SK-N-MC (cell line): ENCODE data around the gene APOA1.
"Not testable (repeated sequence)": the region's sequence is repeated elsewhere in the genome, so short reads cannot be mapped to it uniquely, and the experiment has no call there.

Experiments used
- DNase-seq: peaks from one replicate; pipeline ENCODE4 v3.0.0-alpha.2; 2011; ENCODE audit warnings: low read depth, low spot score
- H3K27ac ChIP-seq: fragments of 200-600 bp; sonication (generic); 2 replicates; pipeline ENCODE4 v1.5.1; 2016; ENCODE audit warnings: mixed run types
- H3K36me3 ChIP-seq: fragments of 200-600 bp; sonication (generic); 2 replicates; pipeline ENCODE4 v1.6.1; 2017; ENCODE audit warnings: antibody characterized with exemption, low read length, mixed read lengths; ENCODE audit not compliant: insufficient read depth
- H3K4me3 ChIP-seq: fragments of 200-600 bp; sonication (generic); 2 replicates; pipeline ENCODE4 v1.5.1; 2016
- H3K9ac ChIP-seq: fragments of 200-600 bp; sonication (generic); 2 replicates; pipeline ENCODE4 v1.8.0; 2017; ENCODE audit warnings: mixed run types, mixed read lengths; ENCODE audit not compliant: insufficient read length
- H3K9me3 ChIP-seq: fragments of 200-600 bp; sonication (generic); 2 replicates; pipeline ENCODE4 v1.6.1; 2017; ENCODE audit warnings: low read depth, mild to moderate bottlenecking, antibody characterized with exemption, low read length, moderate library complexity, mixed read lengths
- EZH2 ChIP-seq: fragments of 200-600 bp; sonication (generic); IDR thresholded peaks from one replicate; pipeline ENCODE4 v1.6.1; 2017; ENCODE audit warnings: antibody characterized with exemption
- FOXP2 ChIP-seq: optimal IDR thresholded peaks from 2 replicates; pipeline ENCODE3; 2011; ENCODE audit warnings: mild to moderate bottlenecking, moderate library complexity; ENCODE audit not compliant: insufficient read depth; ENCODE audit errors: extremely low read length, control extremely low read depth
- POLR2AphosphoS5 ChIP-seq: IDR thresholded peaks from 2 replicates; pipeline ENCODE4 v1.6.1; 2012; ENCODE audit warnings: mild to moderate bottlenecking, low read depth, low read length, borderline replicate concordance

The APOA1 gene

DNA sequence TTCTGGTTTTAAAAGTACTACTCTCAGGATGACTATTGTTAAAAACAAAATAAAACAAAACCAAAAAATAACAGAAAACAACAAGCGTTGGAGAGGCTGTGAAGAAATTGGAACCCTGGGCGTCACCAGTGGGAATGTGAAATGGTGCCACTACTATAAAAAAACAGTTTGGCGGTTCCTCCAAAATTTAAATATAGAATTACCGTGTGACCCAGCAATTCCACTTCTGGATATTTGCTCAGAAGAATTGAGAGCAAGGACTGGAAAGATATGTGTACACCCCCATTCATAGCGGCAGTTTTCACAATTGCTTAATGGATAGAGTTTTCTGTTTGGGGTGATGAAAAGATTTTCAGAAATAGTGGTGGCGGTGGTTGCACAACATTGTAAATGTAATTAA lies 22.9 kb downstream of the APOA1 start:
- H3K27ac ChIP-seq, result no peak overlapping the region
- H3K36me3 ChIP-seq, result no peaks in the 10 kb centered on the region
- H3K4me3 ChIP-seq, result no peak overlapping the region
- H3K9me3 ChIP-seq, result no peaks in the 10 kb centered on the region
- H3K9ac ChIP-seq, result no peak overlapping the region
- TF ChIP-seq POLR2AphosphoS5 (no peak), EZH2 (no peak), FOXP2 (no peak)
- DNase-seq, result no peak

DNA sequence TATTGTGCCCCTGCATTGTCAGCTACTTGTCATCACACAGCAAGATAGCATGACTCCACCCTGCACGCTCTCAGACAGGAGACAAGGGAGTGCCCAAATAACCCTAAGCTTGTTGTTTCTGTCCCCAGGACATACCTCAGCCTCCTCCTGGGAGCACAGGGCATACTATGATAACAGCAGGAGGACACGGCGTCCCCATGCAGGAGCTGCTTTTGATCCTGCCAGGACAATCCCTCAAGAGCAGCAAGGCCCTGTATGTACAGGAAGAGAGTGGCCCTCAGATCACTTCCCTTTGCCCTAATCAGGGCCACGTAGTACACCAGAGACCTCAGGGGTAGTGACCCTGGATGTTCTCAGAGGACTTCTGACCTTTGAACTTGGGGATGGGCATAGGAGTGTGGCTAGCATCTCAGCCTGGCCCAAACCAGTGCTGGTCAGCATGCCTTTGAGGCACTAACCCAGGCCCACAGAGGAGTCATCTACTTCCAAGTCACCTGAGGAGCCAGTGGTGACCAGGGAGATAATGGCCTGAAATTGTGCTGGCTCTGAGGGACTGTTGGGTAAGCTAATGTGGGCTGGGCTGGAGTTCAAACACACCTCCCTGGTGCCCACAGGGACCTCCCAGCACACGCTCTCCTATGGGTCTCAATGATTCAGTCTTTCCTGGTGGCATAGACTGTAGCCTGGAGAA lies 23.5 kb downstream of the APOA1 start:
- no peak overlapping the region for H3K27ac ChIP-seq
- TF ChIP-seq EZH2, result no peak
- TF ChIP-seq POLR2AphosphoS5, result no peak
- TF ChIP-seq FOXP2, result no peak

DNA sequence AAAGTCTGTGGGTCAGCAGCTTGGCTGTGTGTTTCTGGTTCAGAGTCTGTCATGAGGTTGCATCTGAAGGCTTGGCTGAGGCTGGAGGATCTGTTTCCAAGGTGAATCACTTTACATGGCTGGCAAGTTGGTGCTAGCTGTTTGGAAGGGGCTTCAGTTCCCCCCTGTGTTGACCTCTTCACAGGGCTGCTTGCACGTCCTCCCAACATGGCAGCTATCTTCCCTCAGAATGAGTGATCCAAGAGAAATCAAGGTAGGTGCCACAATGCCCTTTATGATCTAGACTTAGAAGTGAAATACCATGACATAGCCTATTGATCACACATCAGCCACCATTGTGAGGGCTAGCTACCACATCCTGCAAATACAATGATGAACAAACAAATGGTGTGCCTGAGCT lies 24.3 kb downstream of the APOA1 start:
- TF ChIP-seq POLR2AphosphoS5, result no peak
- TF ChIP-seq EZH2, result no peak
- TF ChIP-seq FOXP2, result no peak
- Histone ChIP-seq H3K4me3 (no peak overlapping the region), H3K36me3 (no peaks in the 10 kb centered on the region), H3K9ac (no peak overlapping the region), H3K9me3 (no peaks in the 10 kb centered on the region), H3K27ac (no peak overlapping the region)
- DNase-seq, result no peak

More for the DNA sequence above, 23.5 kb downstream of the APOA1 start:
- no peaks in the 10 kb centered on the region for H3K9me3 ChIP-seq
- H3K9ac ChIP-seq, result no peak overlapping the region
- no peaks in the 10 kb centered on the region for H3K36me3 ChIP-seq
- H3K4me3 ChIP-seq, result no peak overlapping the region
- DNase-seq, result no peak

DNA sequence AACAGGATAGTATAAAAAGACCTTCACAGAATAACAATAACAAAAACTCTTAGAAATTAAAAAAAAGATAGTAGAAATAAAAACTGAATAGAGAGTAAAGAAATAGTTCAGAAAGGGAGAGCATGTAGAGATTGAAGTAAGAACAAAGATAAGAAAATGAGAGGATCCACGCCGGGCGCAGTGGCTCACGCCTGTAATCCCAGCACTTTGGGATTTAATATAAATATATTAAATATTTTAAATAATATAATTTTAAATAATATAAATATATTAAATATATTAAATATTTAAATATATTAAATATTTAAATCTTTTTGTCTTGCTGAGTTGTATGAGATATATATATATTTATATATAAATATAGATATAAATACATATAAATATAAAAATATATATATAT lies 25.3 kb downstream of the APOA1 start:
- Histone ChIP-seq H3K27ac (no peak overlapping the region), H3K4me3 (no peak overlapping the region), H3K36me3 (no peaks in the 10 kb centered on the region), H3K9me3 (no peaks in the 10 kb centered on the region), H3K9ac (no peak overlapping the region)
- no peak for DNase-seq
- TF ChIP-seq POLR2AphosphoS5, result no peak
- TF ChIP-seq FOXP2, result no peak
- no peak for TF ChIP-seq EZH2

DNA sequence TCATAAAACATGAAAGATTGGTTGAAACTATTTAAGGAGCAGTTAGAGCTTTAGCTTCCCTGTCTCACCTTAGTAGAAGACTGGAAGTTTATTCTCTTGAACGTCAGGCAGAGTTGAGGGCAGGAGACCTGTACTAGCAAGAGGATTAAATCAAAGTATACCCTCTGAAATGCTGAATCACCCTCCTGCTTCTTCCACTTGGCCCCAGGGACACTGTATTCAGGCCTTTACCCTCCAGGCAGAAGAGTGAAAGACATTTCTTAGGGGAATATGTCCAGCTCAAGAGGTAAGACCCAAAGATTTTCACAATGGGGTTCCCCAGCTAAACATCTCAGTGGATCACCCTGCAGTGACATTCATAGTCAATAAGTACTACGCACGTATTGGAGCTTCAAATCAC lies 26.2 kb downstream of the APOA1 start:
- no peak overlapping the region for H3K4me3 ChIP-seq
- H3K9me3 ChIP-seq, result no peaks in the 10 kb centered on the region
- no peak for DNase-seq
- H3K27ac ChIP-seq, result no peak overlapping the region
- H3K9ac ChIP-seq, result no peak overlapping the region
- H3K36me3 ChIP-seq, result no peaks in the 10 kb centered on the region
- TF ChIP-seq POLR2AphosphoS5, result no peak
- no peak for TF ChIP-seq EZH2
- TF ChIP-seq FOXP2, result no peak

DNA sequence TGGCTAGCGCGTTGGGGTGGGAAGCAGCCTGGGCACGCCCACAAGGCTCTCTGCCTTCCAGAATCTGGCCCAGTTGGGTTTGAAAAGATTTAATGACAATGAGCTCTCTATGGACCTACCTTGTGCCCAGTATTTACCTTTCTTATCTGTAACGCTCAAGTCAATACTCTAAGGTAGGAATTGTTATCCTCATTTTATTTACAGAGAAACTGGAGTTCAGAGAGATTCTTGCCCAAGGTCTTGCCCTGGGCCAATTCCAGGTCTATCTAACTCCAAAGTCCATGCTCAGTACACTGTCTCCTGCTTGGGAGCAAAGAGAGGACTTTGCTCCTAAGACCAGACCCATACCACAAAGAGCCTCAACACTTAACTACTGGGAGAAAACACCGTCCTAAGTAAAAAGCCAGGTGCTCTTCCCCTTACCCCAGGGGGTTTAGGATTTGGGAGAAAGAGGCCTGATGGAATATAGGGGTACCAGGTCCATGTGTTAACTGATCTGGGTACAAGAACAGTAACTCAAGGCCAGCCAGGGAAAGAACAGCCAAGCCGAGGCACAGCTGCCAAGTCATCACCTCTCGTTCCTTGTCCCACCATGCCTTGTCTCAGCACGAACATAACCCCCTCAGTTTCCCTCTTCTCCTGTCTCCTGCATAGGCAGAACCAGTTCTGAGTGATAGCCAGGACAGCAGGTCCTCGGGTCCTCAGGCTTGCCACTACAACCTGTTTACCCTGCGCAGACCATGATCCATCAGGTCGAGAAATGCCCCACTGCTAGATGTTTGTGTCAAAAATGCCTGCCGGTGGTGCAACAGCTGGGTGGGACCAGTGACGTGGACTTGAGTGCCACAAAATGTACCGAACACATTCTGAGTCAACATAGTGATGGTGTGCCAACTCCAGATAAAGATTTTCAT lies 28.9 kb downstream of the APOA1 start:
- Histone ChIP-seq H3K4me3 (no peak overlapping the region), H3K9me3 (no peaks in the 10 kb centered on the region), H3K9ac (no peak overlapping the region), H3K36me3 (no peaks in the 10 kb centered on the region), H3K27ac (no peak overlapping the region)
- DNase-seq, result no peak
- TF ChIP-seq POLR2AphosphoS5 (no peak), FOXP2 (no peak), EZH2 (no peak)

DNA sequence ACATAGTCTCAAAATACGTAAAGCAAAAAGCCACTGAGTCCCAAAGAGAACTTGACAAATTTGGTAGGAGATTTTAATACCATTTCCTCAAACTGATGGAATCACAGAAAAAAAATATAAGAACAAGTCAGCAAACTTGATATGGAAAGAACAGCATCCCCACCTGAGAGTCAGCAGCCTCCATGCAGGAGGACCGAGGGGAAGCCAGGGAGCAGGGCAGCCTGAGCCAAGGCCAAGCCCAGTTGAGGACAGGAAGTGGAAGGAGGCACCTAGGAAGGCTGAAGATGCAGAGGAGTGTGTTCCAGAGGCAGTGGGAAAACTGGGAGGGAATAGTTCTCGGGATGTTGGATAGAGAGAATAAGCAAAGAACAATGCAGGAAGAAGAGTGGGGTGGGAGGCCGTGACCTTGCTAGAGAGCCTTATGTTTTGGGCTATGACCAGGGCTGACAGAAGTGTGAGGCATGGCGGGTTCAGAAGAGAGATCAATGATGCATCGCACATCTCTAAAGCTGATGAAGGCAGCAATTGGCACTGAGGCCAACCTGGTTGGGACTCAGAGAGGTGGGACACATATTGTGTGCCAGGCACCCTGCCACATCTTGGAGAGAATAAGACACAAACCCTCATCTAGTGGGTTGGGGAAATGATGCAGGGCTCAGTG lies 29.7 kb downstream of the APOA1 start:
- DNase-seq, result no peak
- no peak for TF ChIP-seq FOXP2
- no peak for TF ChIP-seq EZH2
- TF ChIP-seq POLR2AphosphoS5, result no peak
- Histone ChIP-seq H3K36me3 (no peaks in the 10 kb centered on the region), H3K4me3 (no peak overlapping the region), H3K9ac (no peak overlapping the region), H3K27ac (no peak overlapping the region), H3K9me3 (no peaks in the 10 kb centered on the region)

DNA sequence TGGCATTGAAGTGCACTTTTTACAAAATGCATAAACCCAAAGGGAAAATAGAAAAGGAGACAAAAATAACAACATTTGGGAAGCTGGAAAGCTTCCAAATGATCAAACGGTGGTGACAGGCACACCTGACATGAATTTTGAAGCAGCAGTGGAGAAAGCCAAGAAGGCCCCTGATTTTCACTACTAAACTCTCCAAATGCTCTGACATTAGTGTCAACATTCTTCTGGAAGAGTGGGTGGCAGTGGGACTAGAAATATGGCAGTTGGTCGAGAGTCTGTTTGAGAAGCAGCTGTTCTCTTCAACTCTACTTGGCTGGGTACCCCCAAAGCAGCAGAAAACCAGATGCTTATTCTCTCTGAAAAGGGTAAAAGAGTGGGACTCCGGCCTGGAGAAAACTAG lies 33.4 kb downstream of the APOA1 start:
- H3K36me3 ChIP-seq, result no peaks in the 10 kb centered on the region
- no peak overlapping the region for H3K9ac ChIP-seq
- H3K9me3 ChIP-seq, result no peaks in the 10 kb centered on the region
- TF ChIP-seq EZH2, result no peak
- no peak for TF ChIP-seq FOXP2
- TF ChIP-seq POLR2AphosphoS5, result no peak
- H3K4me3 ChIP-seq, result no peak overlapping the region
- no peak overlapping the region for H3K27ac ChIP-seq
- DNase-seq, result no peak

DNA sequence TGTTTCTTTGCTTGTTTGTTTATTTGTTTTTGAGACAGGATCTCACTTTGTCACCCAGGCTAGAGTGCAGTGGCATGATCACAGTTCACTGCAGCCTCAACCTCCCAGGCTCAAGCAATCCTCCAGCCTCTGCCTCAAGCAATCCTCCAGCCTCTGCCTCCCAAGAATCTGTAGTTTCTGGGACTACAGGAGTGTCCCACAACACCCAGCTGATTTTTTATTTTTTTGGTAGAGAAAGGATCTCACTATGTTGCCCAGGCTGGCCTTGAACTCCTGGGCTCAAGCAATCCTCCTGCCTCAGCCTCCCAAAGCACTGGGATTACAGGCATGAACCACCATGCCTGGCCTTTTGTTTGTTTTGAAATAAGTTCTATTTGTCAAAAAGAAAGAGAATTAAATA lies 35.8 kb downstream of the APOA1 start:
- H3K36me3 ChIP-seq, H3K9ac ChIP-seq, H3K9me3 ChIP-seq, H3K27ac ChIP-seq, H3K4me3 ChIP-seq, DNase-seq: not testable (repeated sequence)
